ENCODE measurements around the gene ELN. TPM values are rescaled to one million over a fixed set of nuclear protein-coding genes. Genes with fewer than 3 reads are reported as not detected.

The ELN gene
- total and polyA plus RNA-seq, 8 donors, result 202 to 673 (median 229) TPM

DNA sequence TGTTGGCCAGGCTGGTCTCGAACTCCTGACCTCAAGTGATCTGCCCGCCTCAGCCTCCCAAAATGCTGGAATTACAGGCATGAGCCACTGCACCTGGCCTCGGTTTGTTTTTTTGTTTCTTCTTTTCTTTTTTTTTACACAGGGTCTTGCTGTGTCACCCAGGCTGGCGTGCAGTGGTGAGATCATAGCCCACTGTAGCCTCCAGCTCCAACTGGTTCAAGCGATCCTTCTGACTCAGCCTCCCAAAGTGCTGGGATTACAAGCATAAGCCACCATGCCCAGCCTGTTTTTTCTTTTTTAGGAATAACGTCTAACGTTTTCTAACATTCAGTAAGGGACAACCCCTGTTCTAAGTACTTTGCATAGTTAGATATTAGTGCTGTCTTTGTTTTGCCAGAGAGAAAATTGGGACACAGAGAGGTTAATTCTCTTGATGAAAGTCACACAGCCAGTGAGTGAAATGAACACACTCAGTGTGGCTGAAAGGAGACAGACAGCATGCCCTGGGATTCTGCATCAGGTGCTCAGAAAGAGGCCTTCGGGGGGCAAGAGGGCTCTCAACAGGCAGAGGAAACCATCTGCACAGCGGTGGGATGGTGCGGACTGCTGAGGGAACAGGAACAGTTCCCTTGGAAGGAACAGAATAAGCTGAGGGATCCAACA lies 59.9 kb downstream of the ELN start:
- Histone ChIP-seq H3K27ac (no peak overlapping the region), H3K36me3 (peaks cover 0 to 26% of the 10 kb centered on the region in 2 donors), H3K9me3 (no peaks in the 10 kb centered on the region), H3K4me1 (peaks cover 15 to 30% of the 10 kb centered on the region in 2 donors), H3K27me3 (no peaks in the 10 kb centered on the region), H3K4me3 (no peak overlapping the region)
- TF ChIP-seq, protein P1, sequence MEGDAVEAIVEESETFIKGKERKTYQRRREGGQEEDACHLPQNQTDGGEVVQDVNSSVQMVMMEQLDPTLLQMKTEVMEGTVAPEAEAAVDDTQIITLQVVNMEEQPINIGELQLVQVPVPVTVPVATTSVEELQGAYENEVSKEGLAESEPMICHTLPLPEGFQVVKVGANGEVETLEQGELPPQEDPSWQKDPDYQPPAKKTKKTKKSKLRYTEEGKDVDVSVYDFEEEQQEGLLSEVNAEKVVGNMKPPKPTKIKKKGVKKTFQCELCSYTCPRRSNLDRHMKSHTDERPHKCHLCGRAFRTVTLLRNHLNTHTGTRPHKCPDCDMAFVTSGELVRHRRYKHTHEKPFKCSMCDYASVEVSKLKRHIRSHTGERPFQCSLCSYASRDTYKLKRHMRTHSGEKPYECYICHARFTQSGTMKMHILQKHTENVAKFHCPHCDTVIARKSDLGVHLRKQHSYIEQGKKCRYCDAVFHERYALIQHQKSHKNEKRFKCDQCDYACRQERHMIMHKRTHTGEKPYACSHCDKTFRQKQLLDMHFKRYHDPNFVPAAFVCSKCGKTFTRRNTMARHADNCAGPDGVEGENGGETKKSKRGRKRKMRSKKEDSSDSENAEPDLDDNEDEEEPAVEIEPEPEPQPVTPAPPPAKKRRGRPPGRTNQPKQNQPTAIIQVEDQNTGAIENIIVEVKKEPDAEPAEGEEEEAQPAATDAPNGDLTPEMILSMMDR (IDR thresholded peaks at IDR 0.05), result no peak
- DNase-seq (no peak), ATAC-seq (no peak)
- intact Hi-C loops (cut with DNase I), result no loop called here

DNA sequence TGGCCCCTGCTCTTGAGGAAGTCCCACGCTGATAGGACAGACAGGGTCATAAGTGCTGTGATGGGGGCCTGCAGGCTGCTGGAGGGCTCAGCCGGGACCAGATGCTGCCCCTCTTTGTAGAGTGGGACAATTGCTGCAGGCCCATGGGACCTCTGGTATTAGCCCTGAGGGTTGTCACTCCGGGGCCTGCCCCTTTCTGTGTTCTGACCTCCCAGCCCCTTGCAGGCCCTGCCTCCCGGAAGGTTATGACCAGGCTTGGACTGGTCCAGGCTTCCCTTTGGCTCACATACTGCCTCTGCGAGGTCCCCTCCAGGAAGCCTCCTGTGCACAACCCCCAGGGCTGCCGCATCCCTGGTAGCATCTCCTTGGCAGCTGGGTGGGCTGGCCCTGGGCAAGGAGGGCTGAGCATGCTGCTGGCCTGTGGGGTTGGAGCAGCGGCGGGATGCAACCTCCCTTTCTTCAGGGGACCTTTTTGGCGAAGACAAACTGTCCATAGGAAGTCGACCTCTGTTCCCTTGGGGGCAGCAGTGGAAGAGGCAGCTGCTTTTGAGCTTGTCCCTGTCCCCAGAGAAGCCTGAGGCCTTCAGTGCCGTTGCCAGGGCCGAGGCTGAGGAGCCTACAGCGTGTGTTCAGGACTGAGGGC lies 64.5 kb downstream of the ELN start:
- H3K4me1 ChIP-seq, result peaks cover 12 to 38% of the 10 kb centered on the region in 2 donors
- ATAC-seq (no peak), DNase-seq (no peak)
- no peaks in the 10 kb centered on the region for H3K27me3 ChIP-seq
- TF ChIP-seq, protein P1 (IDR thresholded peaks at IDR 0.05), result no peak
- peaks cover 0 to 25% of the 10 kb centered on the region in 2 donors for H3K36me3 ChIP-seq
- H3K9me3 ChIP-seq, result no peaks in the 10 kb centered on the region
- H3K4me3 ChIP-seq, result peak overlapping the region in 1 of 2 donors; percentile 53
- peak overlapping the region; percentile 87 to 92 for H3K27ac ChIP-seq
- intact Hi-C loops (cut with DNase I), result no loop called here

DNA sequence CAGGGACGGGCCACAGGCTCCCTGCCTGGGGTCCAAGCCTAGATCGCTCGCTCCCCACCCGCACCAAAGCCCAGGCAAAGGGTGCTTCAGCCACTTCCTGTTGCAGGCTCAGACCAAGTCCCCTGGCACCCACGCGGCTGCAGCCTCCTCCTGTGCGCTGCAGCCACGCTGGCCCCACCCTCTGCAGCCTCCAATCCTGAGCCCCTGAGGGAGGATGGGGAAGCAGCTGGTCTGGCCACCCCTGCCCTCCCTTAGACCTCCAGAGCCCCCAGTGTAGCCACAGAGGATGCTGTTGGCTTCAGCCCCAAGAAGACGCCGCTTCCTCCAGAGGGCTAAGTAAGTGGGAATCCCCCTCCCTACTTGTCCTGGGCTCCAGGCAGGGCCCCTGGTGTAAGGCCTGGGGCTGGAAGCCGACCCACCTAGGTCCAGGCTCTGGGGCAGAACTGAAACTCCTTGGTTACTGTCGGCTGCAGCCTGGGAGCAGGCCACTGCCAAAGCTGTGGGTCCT lies 65.0 kb downstream of the ELN start:
- H3K27me3 ChIP-seq, result no peaks in the 10 kb centered on the region
- peak overlapping the region; percentile 87 to 92 for H3K27ac ChIP-seq
- ATAC-seq (peak; percentile 53), DNase-seq (peak in 2 of 4 donors; percentile 78 to 89)
- peaks cover 12 to 38% of the 10 kb centered on the region in 2 donors for H3K4me1 ChIP-seq
- TF ChIP-seq, protein P1 (IDR thresholded peaks at IDR 0.05), result no peak
- H3K36me3 ChIP-seq, result peaks cover 0 to 25% of the 10 kb centered on the region in 2 donors
- H3K4me3 ChIP-seq, result peak overlapping the region; percentile 7 to 53
- intact Hi-C loops (cut with DNase I), result no loop called here
- H3K9me3 ChIP-seq, result no peaks in the 10 kb centered on the region

DNA sequence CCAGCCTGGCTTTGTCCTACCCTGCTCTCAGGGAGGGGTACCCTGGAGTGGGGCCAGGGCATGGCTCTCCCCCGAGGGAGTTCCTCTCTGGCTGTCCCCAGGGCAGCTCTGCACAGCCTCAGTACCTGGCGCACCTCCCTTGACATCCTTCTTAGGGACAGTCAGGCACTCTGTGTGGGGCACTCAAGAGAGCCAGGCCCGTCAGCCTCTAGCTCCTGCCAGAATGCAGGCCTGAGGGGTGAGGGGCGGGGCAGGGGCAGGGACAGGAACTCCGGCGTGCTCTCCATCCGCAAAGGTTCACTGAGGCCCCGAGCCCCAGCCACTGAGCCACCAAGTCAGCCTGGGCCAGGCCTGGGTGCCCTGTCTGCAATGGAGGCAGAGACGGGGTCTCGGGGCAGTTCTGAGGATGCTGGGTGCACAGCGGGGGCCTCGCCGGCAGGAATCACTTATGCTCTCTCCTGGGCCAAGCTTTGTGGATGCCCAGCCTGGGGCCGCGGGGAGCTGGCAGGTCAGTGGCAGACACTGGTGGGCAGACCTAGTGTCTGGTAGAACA lies 65.8 kb downstream of the ELN start:
- Histone ChIP-seq H3K4me1 (peaks cover 12 to 38% of the 10 kb centered on the region in 2 donors), H3K27ac (peak overlapping the region; percentile 87 to 92), H3K9me3 (no peaks in the 10 kb centered on the region), H3K36me3 (peaks cover 0 to 27% of the 10 kb centered on the region in 2 donors), H3K4me3 (peak overlapping the region; percentile 28 to 53), H3K27me3 (no peaks in the 10 kb centered on the region)
- intact Hi-C loops (cut with DNase I), result no loop called here
- peak; percentile 48 for ATAC-seq
- no peak for DNase-seq
- TF ChIP-seq, protein P1 (IDR thresholded peaks at IDR 0.05), result no peak
